ENCODE data around the gene MINDY4B.

MINDY4B gene

GRCh38 chr3:150828261-150828660, 77.0 kb downstream of the MINDY4B start:
- peaks cover 8% of the 10 kb centered on the region for H3K27me3 Mint-ChIP-seq (ENCODE audit: low read depth, poor library complexity)
- peaks cover 4% of the 10 kb centered on the region for H3K9me3 Mint-ChIP-seq
- no peak overlapping the region for H3K27ac Mint-ChIP-seq
- peaks cover 60% of the 10 kb centered on the region for H3K4me1 Mint-ChIP-seq
- no peak for TF ChIP-seq CTCF (IDR thresholded peaks at IDR 0.05)
- DNase-seq: no peak
- H3K4me3 Mint-ChIP-seq: no peak overlapping the region
- no peaks in the 10 kb centered on the region for H3K36me3 Mint-ChIP-seq (ENCODE audit: low read depth)

- H3K4me3 Mint-ChIP-seq: no peak overlapping the region
Measured at GRCh38 chr3:150826466-150827282, 78.6 kb downstream of the MINDY4B start.

GRCh38 chr3:150825916-150826377, 79.3 kb downstream of the MINDY4B start:
- no peak for TF ChIP-seq CTCF (IDR thresholded peaks at IDR 0.05)
- H3K4me1 Mint-ChIP-seq: peaks cover 50% of the 10 kb centered on the region
- no peak for DNase-seq
- H3K27ac Mint-ChIP-seq: no peak overlapping the region
- peaks cover 13% of the 10 kb centered on the region for H3K9me3 Mint-ChIP-seq
- peaks cover 10% of the 10 kb centered on the region for H3K27me3 Mint-ChIP-seq (ENCODE audit: low read depth, poor library complexity)
- H3K36me3 Mint-ChIP-seq (ENCODE audit: low read depth): peaks cover 4% of the 10 kb centered on the region
- no peak overlapping the region for H3K4me3 Mint-ChIP-seq

More at GRCh38 chr3:150826466-150827282, 78.6 kb downstream of the MINDY4B start:
- peaks cover 10% of the 10 kb centered on the region for H3K27me3 Mint-ChIP-seq (ENCODE audit: low read depth, poor library complexity)
- no peak for TF ChIP-seq CTCF (IDR thresholded peaks at IDR 0.05)
- no peak overlapping the region for H3K27ac Mint-ChIP-seq
- peaks cover 13% of the 10 kb centered on the region for H3K9me3 Mint-ChIP-seq
- DNase-seq: no peak
- peaks cover 4% of the 10 kb centered on the region for H3K36me3 Mint-ChIP-seq (ENCODE audit: low read depth)
- peaks cover 50% of the 10 kb centered on the region for H3K4me1 Mint-ChIP-seq

GRCh38 chr3:150825192-150825915, 79.9 kb downstream of the MINDY4B start:
- H3K27me3 Mint-ChIP-seq (ENCODE audit: low read depth, poor library complexity): peaks cover 10% of the 10 kb centered on the region
- no peak overlapping the region for H3K4me3 Mint-ChIP-seq
- no peak for DNase-seq
- H3K9me3 Mint-ChIP-seq: peaks cover 13% of the 10 kb centered on the region
- peaks cover 4% of the 10 kb centered on the region for H3K36me3 Mint-ChIP-seq (ENCODE audit: low read depth)
- H3K4me1 Mint-ChIP-seq: peaks cover 46% of the 10 kb centered on the region
- no peak overlapping the region for H3K27ac Mint-ChIP-seq
- TF ChIP-seq CTCF (IDR thresholded peaks at IDR 0.05): no peak

- H3K4me3 Mint-ChIP-seq: no peak overlapping the region
- peaks cover 27% of the 10 kb centered on the region for H3K4me1 Mint-ChIP-seq
- peaks cover 4% of the 10 kb centered on the region for H3K36me3 Mint-ChIP-seq (ENCODE audit: low read depth)
- no peak overlapping the region for H3K27ac Mint-ChIP-seq
- peaks cover 10% of the 10 kb centered on the region for H3K27me3 Mint-ChIP-seq (ENCODE audit: low read depth, poor library complexity)
- H3K9me3 Mint-ChIP-seq: peaks cover 16% of the 10 kb centered on the region
- no peak for TF ChIP-seq CTCF (IDR thresholded peaks at IDR 0.05)
- DNase-seq: no peak
Measured at GRCh38 chr3:150823277-150823676, 82.0 kb downstream of the MINDY4B start.
